Bladder microvascular endothelial cell (primary cell): ENCODE measurements around the gene NCAPG2. TPM values are rescaled to one million over a fixed set of nuclear protein-coding genes. Genes with fewer than 3 reads are reported as not detected.

Experiments used
- total RNA-seq: library from RNA; depleted of rRNA; stranded (reverse); fragments of >200 nt; gene quantifications from 2 replicates; pipeline ENCODE4 v1.2.3, GENCODE V29; 2014

Gene NCAPG2, protein sequence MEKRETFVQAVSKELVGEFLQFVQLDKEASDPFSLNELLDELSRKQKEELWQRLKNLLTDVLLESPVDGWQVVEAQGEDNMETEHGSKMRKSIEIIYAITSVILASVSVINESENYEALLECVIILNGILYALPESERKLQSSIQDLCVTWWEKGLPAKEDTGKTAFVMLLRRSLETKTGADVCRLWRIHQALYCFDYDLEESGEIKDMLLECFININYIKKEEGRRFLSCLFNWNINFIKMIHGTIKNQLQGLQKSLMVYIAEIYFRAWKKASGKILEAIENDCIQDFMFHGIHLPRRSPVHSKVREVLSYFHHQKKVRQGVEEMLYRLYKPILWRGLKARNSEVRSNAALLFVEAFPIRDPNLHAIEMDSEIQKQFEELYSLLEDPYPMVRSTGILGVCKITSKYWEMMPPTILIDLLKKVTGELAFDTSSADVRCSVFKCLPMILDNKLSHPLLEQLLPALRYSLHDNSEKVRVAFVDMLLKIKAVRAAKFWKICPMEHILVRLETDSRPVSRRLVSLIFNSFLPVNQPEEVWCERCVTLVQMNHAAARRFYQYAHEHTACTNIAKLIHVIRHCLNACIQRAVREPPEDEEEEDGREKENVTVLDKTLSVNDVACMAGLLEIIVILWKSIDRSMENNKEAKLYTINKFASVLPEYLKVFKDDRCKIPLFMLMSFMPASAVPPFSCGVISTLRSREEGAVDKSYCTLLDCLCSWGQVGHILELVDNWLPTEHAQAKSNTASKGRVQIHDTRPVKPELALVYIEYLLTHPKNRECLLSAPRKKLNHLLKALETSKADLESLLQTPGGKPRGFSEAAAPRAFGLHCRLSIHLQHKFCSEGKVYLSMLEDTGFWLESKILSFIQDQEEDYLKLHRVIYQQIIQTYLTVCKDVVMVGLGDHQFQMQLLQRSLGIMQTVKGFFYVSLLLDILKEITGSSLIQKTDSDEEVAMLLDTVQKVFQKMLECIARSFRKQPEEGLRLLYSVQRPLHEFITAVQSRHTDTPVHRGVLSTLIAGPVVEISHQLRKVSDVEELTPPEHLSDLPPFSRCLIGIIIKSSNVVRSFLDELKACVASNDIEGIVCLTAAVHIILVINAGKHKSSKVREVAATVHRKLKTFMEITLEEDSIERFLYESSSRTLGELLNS
- 23.8 and 26.1 TPM in 2 replicates for total RNA-seq

DNA sequence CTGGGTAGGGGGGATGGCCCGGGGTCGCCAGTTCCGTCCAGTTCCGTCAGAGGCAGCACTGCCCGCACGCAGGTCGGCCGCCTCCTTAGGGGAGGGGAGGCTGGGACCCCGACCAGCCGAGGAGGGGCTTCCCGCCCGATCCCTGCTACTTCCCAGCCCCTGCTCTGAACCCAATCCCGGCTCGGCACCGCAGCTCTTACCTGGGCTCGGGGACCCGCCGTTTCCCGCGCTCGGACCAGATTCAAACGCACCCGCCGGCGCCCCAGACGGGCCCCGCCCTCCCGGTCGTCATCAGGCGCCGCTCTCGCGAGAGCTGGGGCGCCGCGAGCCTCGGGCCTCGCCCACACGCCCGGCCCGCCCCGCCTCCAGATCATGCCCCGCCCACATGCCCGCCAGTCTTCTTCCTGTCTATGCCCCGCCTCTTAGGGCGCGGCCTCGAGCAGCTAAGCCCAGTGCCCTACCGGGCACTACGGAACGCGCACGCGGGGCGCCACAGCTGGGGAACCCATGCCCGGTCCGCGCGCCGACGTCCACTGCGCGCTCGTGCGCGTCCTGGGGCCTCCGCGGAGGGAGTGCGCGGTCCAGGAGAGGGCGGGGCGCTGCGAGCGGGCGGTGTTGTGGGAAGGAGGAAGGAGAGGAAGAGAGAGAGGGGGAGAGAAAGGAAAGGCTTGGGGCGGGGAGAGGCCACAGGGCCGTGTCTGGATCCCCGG is at the start of gene NCAPG2:
NCAPG2 (minus strand) TSS at position 281 of the 710 bp plus-strand sequence. CDS start 2,905 bp downstream, outside the sequence.

GRCh38 chr7:158587162-158588084 is 117.2 kb downstream of the NCAPG2 start, which contains the start of gene PTPRN2:
TSS of gene PTPRN2 (minus strand) at chr7:158587823.

Other genes starting within 250 kb of the NCAPG2 start
- 1.6 and 1.9 TPM in 2 replicates for gene PTPRN2, start 117.0 kb downstream of the NCAPG2 start, total RNA-seq
- gene ESYT2, start 124.7 kb upstream of the NCAPG2 start, total RNA-seq = 42.7 and 49.3 TPM in 2 replicates
- gene DYNC2I1, start 151.8 kb upstream of the NCAPG2 start, total RNA-seq = 3.2 and 4.6 TPM in 2 replicates